Cardiac fibroblast (primary cell): Measurements from ENCODE around the gene TTLL1.

ENCODE experiments used
- DNase-seq, 2 donors: peaks; one replicate each; pipeline versions ENCODE4 v3.0.0 to v3.0.0-alpha.2; 2010; ENCODE audit warnings: low read depth in 2 of 2
- H3K4me3 ChIP-seq, 2 donors: replicated peaks in 1 of 2; 1 replicate in 1 of 2; 2 replicates in 1 of 2; pipeline ENCODE4 v1.5.1; 2011; ENCODE audit warnings: low read depth in 2 of 2, low read length in 2 of 2, mild to moderate bottlenecking in 2 of 2, moderate library complexity in 1 of 2
- CTCF ChIP-seq: IDR thresholded peaks from one replicate; pipeline ENCODE4 v1.5.1; 2011; ENCODE audit warnings: low read depth, mild to moderate bottlenecking, low read length, inconsistent platforms

The TTLL1 gene

GRCh38 chr22:43131773-43132501 lies 42.7 kb upstream of the TTLL1 start:
- DNase-seq = no peak

GRCh38 chr22:43129426-43130425 lies 40.5 kb upstream of the TTLL1 start:
- no peak for DNase-seq
- no peak overlapping the region for H3K4me3 ChIP-seq
- TF ChIP-seq CTCF = no peak

More at GRCh38 chr22:43131773-43132501, 42.7 kb upstream of the TTLL1 start:
- no peak overlapping the region for H3K4me3 ChIP-seq
- no peak for TF ChIP-seq CTCF

GRCh38 chr22:43128928-43129424 lies 39.8 kb upstream of the TTLL1 start:
- no peak overlapping the region for H3K4me3 ChIP-seq
- no peak for TF ChIP-seq CTCF
- DNase-seq = no peak

GRCh38 chr22:43128116-43128515 lies 38.9 kb upstream of the TTLL1 start:
- no peak overlapping the region for H3K4me3 ChIP-seq
- DNase-seq = no peak
- TF ChIP-seq CTCF = no peak

GRCh38 chr22:43127166-43127908 lies 38.1 kb upstream of the TTLL1 start:
- DNase-seq = no peak
- no peak overlapping the region for H3K4me3 ChIP-seq
- TF ChIP-seq CTCF = no peak

GRCh38 chr22:43126501-43127165 lies 37.4 kb upstream of the TTLL1 start:
- peak; percentile 64 to 85 for DNase-seq
- H3K4me3 ChIP-seq = no peak overlapping the region
- no peak for TF ChIP-seq CTCF
